GM18499 (cell line): ENCODE data around the gene SH3GLB2.

Experiments
- ATAC-seq: cut with Tn5 transposase; IDR thresholded peaks from one replicate; pipeline ENCODE4 v1.9.1; 2021; ENCODE audit warnings: moderate number of reproducible peaks; ENCODE audit not compliant: insufficient read depth, unreplicated experiment

Gene SH3GLB2

DNA sequence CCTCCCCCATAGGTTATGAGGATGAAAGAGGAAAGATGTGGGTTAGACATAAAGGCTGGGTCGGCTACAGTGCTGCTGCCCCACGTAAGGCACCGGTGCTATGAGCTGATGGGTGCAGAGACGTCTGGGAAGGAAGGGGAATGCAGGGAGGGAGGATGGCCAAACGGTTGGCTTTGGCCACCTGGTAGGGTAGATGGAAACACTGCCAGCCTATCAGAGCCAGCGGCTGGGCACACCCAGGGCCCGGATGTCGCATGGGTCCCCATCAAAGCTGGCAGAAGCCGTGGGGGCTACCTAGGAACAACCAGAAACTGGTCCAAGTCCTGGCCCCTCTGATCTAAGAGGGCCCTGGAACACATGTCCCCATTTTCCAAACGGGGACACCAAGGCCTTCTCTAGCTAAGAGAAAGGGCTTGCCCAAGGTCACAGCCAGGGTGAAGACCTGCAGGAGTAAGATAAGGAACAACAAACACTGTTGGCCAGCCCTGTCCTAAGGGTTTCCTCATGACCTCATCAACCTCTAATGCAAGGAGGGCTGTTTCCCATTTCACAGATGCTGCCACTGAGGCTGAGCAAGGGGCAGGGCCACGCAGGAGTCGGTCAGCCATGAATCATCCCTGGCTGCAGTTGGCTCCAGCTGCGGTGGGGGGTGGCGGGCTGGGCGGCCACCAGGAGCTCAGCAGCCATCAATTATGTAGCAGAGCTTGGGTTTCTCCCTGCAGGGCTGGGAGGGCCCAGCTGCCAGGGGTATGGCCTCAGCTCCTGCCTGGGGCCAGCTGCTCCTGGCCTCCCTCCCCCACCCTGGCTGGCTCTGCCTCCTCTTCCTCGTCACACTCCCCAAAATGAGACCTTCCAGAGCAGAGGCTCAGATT is 4.9 kb downstream of the SH3GLB2 start:
- no peak for ATAC-seq

DNA sequence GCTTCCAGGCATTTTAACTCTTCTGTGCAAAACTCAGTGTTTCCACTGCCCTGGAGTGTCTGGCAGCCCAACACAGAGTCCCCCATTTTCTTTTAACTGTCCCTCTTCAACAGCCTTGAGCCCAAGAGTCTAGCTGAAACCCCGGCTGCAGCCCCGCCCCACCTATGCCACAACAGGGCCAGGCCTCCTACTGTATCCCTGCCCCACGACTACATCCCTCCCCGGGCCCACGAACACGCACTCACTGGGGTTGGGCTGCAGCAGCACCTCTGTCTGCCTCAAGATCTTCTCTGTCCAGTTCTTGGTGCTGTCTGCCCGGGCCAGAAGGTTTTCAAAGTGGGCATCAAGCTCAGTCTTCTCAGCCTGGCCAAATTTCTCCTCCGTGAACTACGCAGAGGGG is 6.1 kb downstream of the SH3GLB2 start:
- no peak for ATAC-seq

DNA sequence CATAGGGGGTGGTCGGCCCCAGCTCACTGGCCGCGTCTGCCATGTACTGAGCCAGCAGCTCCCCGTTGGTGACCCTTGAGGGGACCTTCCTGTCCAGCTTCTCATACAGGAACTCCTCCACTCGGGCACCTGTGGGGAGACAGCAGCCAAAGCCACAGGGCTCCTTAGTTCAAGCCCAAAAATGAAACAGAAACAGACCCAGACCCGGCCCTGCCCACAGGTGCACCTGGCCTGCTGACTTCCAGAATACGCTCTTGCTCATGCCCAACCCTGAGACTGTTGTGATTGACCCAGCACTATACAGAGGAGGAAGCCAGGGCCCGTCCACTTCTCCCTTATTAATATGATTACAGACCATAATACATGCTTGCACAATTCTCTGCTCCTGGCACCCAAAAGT is 7.0 kb downstream of the SH3GLB2 start:
- peak; percentile 46 for ATAC-seq

DNA sequence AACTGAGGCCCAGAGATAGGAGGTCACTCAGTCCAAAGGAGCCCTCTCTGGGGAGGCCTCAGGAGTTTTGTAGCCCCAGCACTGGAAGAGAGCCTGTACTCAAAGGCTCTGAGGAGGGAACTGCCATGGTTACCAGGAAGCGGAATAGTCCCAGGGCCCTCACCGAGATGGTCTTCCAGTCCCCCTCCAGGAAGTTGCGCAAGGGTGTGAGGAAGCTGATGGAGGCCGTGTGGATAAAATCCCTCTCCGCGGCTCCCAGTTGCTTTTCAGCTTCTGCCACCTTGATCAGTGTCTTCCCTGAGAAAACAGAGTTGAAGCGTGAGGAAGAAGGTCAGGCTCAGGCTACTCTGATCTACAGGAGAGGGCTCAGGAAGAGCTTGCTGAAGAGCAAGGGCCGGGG is 13.5 kb downstream of the SH3GLB2 start:
- ATAC-seq = no peak

DNA sequence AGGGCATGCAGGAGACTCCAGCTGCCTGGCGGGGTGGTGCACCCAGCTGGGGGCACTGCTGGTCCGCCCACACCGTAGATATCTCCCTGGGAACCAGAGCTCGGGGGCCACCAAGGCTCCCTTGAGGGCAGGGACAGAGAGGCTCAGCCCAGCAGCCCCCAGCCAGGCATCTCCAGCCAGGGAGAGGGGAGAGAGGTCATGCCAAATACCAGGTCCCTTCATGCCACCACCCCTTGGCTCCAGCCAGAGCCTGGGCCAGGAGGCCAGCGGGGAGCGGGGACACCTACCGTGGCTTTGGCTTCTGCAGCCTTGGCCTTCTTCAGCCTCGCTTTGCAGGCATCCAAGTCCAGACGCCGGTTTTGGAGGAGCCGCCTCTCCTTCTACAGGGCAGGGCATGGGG is 14.0 kb downstream of the SH3GLB2 start:
- ATAC-seq = no peak

DNA sequence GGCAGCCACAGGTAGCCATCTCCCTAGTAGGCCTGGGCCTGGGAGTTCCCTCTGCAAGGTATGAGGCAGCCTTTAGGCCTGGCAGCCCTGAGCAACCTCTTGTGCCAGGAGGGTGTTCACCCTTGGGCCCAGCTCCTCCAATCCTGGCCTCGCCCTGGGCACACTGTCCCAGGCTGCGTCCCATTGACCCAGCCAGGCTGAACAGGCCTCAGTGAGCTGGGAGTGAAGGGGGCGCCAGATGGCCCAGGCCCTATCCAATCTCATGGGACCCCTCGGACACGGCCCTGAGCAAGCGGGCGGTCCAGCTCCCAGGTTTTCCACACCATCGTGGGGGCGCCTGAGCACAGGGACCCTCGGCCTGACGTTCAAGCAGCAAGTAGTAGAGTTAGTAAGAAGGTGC is 14.5 kb downstream of the SH3GLB2 start:
- ATAC-seq = no peak

DNA sequence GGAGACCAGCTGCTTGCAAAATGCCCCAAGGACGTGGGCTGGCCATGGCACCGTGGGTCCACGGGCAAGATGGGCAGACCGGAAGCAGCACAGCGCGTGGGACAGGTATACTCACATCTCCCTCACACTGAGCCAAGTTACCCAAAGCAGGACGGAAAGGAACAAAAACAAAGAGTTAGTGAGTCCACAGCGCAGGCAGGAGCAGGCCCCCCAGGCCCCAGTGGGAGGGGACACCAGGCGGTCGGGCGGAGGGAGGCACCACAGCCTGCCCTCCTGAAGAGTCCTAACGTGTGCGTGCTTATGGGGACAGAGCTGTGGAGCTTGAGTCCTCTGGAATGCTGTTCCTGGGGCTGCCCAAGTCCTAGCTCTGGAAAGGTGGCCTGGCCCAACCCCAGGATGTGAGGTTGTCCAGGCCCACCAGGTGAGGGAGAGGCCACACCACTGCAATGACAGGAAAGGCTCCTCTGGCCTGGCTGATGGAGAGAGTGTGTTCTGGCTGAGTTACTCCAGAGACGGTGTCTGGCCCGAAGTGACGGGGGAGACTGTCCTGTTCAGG is 15.2 kb downstream of the SH3GLB2 start:
- ATAC-seq = no peak

DNA sequence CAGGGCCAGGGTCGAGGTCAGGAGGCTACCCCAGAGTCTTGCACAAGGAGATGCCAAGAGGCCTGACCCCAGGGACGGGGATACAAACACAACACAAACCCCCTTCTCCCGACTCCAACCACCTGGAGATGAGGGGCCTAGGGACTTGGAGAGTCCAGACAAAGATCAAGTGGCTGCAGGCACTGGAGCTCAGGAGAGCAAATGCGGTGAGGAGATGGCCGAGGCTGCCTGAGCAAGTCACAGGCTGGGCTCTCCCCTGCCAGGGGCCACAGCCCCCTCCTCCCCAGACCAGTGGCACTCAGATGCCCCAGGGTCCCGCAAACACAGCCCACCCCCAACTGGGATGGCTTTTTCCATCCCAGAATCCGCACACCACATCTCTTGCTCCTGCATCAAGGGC is 15.8 kb downstream of the SH3GLB2 start:
- ATAC-seq = no peak

DNA sequence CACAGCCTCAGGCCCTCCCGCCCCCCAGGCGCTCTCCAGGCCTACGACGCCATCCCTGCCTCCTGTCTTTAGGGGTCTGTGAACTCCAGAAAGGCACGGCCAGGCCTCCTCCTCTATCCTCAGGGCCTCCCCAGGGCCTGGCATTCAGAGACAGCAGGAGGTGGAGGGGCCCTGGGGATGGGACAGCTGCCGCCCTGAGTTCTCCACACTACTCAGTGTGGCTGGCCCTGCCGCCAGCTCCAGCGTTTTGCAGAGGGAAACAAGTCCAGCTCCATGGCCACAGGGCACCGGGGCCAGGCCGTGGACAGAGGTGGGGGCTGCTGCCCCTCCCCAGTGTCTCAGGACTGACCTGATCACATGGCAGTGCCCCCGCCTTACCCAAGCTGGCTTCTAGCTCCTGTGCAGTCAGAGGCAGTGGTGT is 16.4 kb downstream of the SH3GLB2 start:
- no peak for ATAC-seq

DNA sequence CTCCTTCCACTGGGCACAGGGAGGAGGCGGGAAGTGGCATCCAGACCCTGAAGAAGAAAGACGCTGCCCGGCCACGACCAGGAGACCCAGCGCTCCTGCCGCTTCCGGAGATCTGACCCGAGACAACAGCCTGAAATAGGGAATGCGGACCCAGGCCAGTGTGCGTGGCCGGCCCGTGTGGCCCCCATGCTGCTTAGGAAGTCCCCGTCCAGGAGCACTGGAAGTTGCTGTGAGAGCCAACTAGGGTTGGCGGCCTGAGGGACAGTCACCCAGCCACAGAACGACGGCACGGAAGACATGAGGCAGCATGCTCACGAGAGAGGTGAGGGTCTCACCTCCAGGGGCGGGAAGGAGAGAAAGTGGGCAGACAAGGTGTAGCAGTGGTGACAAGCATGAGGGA is 17.0 kb downstream of the SH3GLB2 start:
- no peak for ATAC-seq

DNA sequence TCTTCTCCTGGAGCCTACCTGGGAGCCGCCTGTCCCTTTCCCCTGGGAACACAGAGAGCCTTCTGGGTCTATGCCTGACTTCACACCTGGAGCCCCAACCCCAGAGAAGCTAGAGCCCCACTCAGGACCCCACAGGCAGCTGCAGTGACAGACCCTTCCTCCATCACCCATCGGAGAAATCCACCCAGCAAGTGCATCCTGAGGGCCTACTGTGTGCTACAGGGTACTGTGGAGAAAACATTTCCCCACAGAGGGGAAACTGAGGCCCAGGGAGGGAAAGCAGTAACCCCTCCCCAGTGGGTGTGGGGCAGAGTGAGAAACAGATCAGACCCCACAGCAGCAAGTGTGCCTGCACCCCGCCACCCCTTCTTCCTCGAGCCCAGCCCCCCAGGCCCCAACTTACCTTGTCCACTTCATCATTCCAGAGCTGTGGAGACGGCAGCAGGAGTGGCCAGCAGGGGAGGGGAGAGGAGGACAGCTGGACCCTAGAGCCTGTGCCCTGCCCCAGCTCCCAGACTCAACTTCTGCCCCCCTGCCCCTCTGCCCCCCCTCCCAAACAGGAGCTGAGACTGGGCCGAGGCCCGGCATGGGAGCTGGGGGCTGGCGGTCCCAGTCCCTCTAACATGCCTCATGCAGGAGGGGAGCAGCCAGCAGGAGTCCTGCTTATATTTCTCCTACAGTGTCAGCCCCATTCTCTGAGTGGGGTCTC is 17.7 kb downstream of the SH3GLB2 start:
- ATAC-seq = no peak

DNA sequence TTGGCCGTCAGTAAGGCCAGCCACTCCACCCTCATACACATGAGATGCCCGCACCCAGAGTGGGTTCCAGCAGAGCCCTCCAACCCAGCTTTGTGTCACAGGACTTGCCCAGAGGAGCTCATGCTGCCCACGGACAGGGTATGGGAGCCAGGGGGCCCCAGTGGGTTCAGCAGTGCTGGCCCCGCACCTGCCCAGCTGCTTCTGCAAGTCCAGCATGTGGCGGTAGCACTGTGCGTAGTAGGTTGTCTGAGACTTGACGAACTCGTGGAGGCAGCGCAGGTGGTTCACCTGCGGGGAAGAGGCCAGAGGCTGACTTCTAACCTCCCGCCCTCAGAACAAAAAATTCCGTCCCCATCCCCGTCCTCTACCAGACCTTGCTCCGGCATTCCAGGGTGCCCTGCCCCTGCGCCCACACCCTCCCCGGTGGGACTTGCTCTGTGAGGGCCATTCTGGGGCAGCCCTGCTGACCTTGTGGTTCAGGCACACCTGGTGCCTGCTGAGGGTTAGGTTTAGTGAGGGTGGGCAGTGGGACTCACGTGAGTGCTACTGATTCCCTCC is 18.5 kb downstream of the SH3GLB2 start:
- no peak for ATAC-seq

DNA sequence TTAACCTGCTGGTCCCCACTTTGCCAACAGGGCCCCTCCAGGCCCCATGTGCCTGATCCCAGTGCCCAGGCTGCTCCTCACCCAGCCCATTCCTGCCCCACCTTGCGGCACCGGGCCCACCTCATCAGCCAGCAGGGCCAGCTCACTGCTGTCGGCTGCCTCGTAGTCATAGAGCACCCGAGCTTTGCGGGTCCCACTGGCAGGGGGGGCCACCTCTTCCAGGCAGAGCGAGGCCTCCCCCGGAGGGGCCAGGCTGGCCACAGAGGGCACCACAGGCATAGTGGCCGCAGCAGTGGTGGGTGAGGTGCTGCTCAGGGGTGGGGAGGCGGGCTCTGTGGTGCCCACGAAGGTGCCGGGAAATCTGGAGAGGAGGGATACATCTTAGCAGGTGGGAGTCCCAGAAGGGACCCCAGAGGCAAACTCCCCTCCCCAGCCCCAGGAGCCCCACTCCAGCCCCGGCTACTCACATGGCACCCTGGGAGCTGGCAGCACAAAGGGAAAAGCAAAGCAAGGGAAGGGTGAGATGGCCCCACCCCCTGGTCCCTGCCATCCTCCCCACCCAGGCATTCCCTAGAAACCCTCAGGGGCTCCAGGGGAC is 19.0 kb downstream of the SH3GLB2 start:
- no peak for ATAC-seq

DNA sequence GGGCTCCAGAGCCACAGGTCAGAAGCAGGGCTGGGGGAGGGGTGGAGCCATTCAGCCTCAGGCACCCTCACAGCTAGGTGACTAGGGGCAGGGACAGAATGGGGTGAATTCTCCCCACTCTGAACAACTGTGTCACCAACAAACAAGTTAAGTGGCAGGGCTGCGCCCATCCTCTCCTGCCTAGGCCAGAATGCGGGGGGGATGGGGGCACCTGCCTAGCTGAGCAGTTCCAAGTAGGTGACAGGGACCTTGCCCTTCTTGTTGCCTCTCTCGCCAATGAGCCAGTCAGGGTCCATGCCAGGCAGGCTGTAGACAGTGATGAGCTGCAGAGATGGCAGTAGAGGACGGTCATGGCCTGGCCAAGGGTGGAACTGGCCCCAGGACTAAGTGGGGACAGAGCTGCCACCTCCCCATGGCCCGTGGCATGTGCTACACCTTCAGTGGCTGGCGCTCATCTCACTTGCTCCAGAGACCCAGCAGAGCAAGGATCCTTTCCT is 19.6 kb downstream of the SH3GLB2 start:
- no peak for ATAC-seq

DNA sequence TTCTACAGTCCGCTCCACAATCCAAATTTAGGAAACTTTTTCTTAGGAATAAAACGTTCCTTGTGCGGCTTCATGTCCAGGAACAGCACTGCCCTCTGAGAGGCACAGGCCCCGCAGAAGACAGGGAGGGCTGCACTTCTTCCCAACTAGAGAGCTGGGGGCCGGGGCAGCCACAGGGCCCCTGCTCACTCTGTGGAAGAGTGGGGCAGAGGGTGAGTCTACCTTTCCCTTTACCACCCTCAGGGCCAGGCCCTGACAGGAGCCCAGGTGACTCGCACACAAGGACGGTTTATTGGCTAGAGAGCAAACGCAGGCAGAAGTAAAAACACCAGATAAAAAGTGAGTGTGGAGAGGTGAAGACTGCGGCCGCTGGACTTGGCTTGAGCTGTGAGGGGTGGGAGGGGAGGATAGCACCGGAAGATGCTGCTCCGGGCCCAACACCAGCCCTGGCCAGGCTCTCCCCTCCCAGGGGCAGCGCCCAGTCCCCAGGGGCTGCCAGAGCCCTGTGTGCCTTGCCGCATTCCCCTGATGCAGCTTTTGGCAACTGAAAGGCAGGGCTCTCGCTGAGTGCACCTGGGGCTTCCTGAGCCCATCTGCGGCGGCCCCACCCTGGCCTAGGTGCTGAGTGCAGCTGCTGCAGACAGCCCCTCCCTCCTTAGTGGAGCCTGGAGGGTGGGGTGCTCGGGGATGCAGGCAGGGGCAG is 20.2 kb downstream of the SH3GLB2 start:
- ATAC-seq = no peak

DNA sequence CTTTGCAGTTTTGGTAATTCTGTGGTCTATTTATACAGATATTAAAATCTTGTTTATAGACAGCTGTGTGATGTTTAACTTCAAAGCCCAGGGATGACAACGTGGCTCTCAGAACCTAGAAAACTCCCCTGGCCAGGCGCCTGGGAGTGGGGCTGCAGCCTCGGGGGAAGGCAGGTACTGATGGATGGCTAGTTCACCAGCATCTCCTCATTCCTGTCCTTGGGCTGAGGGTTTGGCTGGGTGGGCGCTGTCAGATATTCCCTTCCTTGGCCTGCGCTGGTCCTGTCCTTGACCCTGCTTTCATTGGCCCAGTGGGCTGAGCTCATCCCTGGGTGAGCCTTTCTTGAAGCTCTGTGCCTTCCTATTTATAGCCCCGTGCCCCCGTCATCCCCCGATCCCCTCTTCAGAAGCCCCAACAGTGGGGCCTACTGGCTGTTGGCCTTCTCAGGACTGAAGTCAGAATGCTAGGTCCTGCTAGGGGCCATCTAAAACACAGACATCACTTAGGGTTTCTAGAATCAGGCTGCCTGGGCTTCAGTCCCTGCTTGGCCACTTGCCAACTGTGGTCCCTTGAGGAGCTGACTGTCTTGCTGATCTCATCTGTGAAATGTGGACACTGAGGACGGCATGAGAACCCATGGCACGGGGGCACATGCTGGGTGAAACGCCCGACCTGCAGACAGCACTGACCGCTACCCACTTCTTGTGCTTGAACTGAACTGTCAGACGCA is 20.9 kb downstream of the SH3GLB2 start:
- no peak for ATAC-seq

DNA sequence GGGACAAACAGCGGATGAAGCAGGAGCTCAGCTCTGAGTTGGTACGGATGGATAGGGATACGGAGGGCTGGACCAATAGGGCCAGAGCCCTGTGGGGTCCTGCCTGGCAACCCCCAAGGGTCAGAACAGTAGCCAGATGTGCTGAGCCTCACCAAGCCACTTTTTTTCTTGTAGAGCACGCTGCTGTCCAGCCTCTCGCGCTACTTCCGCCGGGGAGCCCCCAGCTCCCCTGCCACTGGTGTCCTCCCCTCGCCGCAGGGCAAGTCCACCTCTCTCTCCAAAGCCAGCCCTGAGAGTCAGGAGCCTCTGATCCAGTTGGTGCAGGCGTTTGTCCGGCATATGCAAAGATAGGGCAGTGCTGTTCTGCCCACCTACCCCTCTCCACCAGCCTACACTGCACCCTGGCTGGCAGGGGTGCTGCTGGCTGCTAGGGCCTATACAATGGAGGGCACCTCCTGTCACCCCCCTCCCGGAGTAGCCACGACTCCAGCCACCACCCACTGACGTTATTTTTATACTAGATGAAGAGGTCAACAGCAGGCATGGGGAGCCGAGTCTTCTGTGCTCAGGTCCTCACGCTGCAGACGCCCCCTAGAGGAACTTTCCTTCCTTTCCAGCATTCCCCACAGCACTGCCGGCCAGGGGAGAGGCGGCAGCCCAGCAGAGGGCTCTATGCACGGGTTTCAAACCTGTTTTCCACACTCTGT is 21.6 kb downstream of the SH3GLB2 start:
- no peak for ATAC-seq

DNA sequence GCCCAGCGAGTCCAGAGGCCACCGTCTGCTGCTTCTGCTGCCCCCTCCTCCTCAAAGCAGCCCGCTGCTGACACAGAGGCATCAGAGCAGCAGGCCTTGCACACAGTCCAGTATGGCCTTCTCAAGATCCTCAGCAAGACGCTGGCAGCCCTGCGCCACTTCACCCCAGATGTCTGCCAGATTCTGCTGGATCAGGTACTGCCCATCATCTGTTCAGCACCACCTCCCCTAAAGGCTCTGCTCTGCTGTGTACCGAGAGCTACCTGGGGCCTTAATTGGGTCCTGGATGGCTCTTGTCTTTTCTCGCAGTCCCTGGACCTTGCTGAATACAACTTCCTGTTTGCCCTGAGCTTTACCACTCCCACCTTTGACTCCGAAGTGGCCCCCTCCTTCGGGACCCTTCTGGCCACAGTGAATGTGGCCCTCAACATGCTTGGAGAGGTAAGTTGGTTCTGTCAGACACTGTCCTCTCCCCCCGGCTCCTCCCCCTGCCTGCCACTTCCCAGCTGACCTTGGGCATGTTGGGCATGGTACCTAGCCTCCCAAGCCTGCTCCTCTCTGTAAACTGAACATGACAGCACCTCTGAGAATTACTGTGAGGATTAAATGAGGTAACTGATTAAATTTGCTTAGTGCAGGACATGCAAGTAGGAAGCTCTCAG is 22.7 kb downstream of the SH3GLB2 start:
- no peak for ATAC-seq
